H9 (cell line): ENCODE data around the gene TERT. TPM values are rescaled to one million over a fixed set of nuclear protein-coding genes. Genes with fewer than 3 reads are reported as not detected.

ENCODE experiments used
- DNase-seq: peaks from one replicate; pipeline ENCODE4 v3.0.0-alpha.2; 2017
- H2AFZ ChIP-seq: one replicate; pipeline ENCODE4 v1.6.1; 2013; ENCODE audit warnings: mild to moderate bottlenecking, low read length, control low read depth, moderate library complexity
- H2AK5ac ChIP-seq: 2 replicates; pipeline ENCODE4 v1.6.1; 2013; ENCODE audit warnings: low read length, control low read depth, mixed read lengths; ENCODE audit not compliant: insufficient read length
- H2BK120ac ChIP-seq: one replicate; pipeline ENCODE4 v1.6.1; 2013; ENCODE audit warnings: low read depth, mild to moderate bottlenecking, low read length, control low read depth, inconsistent platforms; ENCODE audit not compliant: poor library complexity, severe bottlenecking
- H2BK12ac ChIP-seq: 2 replicates; pipeline ENCODE4 v1.6.1; 2013; ENCODE audit warnings: low read length, control low read depth, mixed read lengths, low read depth; ENCODE audit not compliant: insufficient read length
- H2BK15ac ChIP-seq: 2 replicates; pipeline ENCODE4 v1.6.1; 2013; ENCODE audit warnings: low read depth, low read length, control low read depth
- H2BK20ac ChIP-seq: one replicate; pipeline ENCODE4 v1.6.1; 2013; ENCODE audit warnings: low read depth, mild to moderate bottlenecking, low read length, control low read depth, inconsistent platforms; ENCODE audit not compliant: poor library complexity, severe bottlenecking
- H2BK5ac ChIP-seq: 2 replicates; pipeline ENCODE4 v1.6.1; 2013; ENCODE audit warnings: low read length, control low read depth, mixed read lengths; ENCODE audit not compliant: insufficient read length
- H3K14ac ChIP-seq: 2 replicates; pipeline ENCODE4 v1.6.1; 2013; ENCODE audit warnings: low read length, control low read depth; ENCODE audit not compliant: insufficient read depth
- H3K18ac ChIP-seq: 2 replicates; pipeline ENCODE4 v1.6.1; 2013; ENCODE audit warnings: low read depth, mild to moderate bottlenecking, mixed read lengths, low read length, control low read depth; ENCODE audit not compliant: insufficient read length
- H3K23ac ChIP-seq: 2 replicates; pipeline ENCODE4 v1.6.1; 2013; ENCODE audit warnings: low read length, control low read depth, mixed read lengths, low read depth; ENCODE audit not compliant: insufficient read length
- H3K23me2 ChIP-seq: 2 replicates; pipeline ENCODE4 v1.6.1; 2013; ENCODE audit warnings: low read depth, mild to moderate bottlenecking, mixed read lengths, low read length, control low read depth; ENCODE audit not compliant: insufficient read length, poor library complexity, severe bottlenecking
- H3K27ac ChIP-seq: 2 replicates; pipeline ENCODE4 v1.5.1; 2013; ENCODE audit warnings: low read length, control low read depth, mixed read lengths, low read depth; ENCODE audit not compliant: insufficient read length
- H3K27me3 ChIP-seq: 2 replicates; pipeline ENCODE4 v1.6.1; 2013; ENCODE audit warnings: low read length, control low read depth, inconsistent platforms; ENCODE audit not compliant: insufficient read depth
- H3K4ac ChIP-seq: 2 replicates; pipeline ENCODE4 v1.6.1; 2013; ENCODE audit warnings: low read depth, mild to moderate bottlenecking, control low read depth, inconsistent platforms, low read length, moderate library complexity
- H3K4me1 ChIP-seq: 2 replicates; pipeline ENCODE4 v1.6.1; 2013; ENCODE audit warnings: low read length, control low read depth, inconsistent platforms; ENCODE audit not compliant: insufficient read depth
- H3K4me2 ChIP-seq: 2 replicates; pipeline ENCODE4 v1.6.1; 2013; ENCODE audit warnings: low read length, control low read depth, mixed read lengths; ENCODE audit not compliant: insufficient read length, insufficient read depth
- H3K56ac ChIP-seq: 2 replicates; pipeline ENCODE4 v1.6.1; 2013; ENCODE audit warnings: low read depth, mild to moderate bottlenecking, mixed read lengths, low read length, control low read depth; ENCODE audit not compliant: insufficient read length
- H3K79me1 ChIP-seq: 2 replicates; pipeline ENCODE4 v1.6.1; 2013; ENCODE audit warnings: low read depth, mild to moderate bottlenecking, moderate library complexity, low read length, control low read depth, inconsistent platforms; ENCODE audit not compliant: insufficient read depth, poor library complexity, severe bottlenecking
- H3K79me2 ChIP-seq: 2 replicates; pipeline ENCODE4 v1.6.1; 2013; ENCODE audit warnings: low read length, control low read depth, inconsistent platforms; ENCODE audit not compliant: insufficient read depth
- H3K9ac ChIP-seq: 2 replicates; pipeline ENCODE4 v1.6.1; 2013; ENCODE audit warnings: low read length, control low read depth, mixed read lengths; ENCODE audit not compliant: insufficient read length; ENCODE audit errors: extremely low read depth
- H3K9me3 ChIP-seq: one replicate; pipeline ENCODE4 v1.6.1; 2013; ENCODE audit warnings: low read depth, low read length, inconsistent platforms; ENCODE audit not compliant: control insufficient read depth
- H3T11ph ChIP-seq: one replicate; pipeline ENCODE4 v1.6.1; 2013; ENCODE audit warnings: mild to moderate bottlenecking, low read length, control low read depth, inconsistent platforms
- H4K20me1 ChIP-seq: one replicate; pipeline ENCODE4 v1.6.1; 2013; ENCODE audit not compliant: control insufficient read depth, insufficient read length, insufficient read depth
- H4K5ac ChIP-seq: 2 replicates; pipeline ENCODE4 v1.6.1; 2013; ENCODE audit warnings: low read depth, mild to moderate bottlenecking, mixed read lengths, low read length, control low read depth; ENCODE audit not compliant: insufficient read length
- H4K8ac ChIP-seq: replicated peaks from 2 replicates; pipeline ENCODE4 v1.6.1; 2013; ENCODE audit warnings: low read length, control low read depth, mixed read lengths, low read depth; ENCODE audit not compliant: insufficient read length
- H4K91ac ChIP-seq: 2 replicates; pipeline ENCODE4 v1.6.1; 2013; ENCODE audit warnings: low read depth, mild to moderate bottlenecking, moderate library complexity, mixed read lengths, low read length, control low read depth; ENCODE audit not compliant: insufficient read length
- H3K27ac Mint-ChIP-seq, 3 experiments: 2 replicates in 2 of 3; 3 replicates in 1 of 3; pipeline ENCODE4 v1.8.0; 2020 to 2021; ENCODE audit warnings: mixed read lengths in 3 of 3, mild to moderate bottlenecking in 1 of 3, moderate library complexity in 1 of 3
- H3K27me3 Mint-ChIP-seq: 2 replicates; pipeline ENCODE4 v1.8.0; 2021; ENCODE audit warnings: low read depth, mild to moderate bottlenecking, moderate library complexity, mixed read lengths
- H3K36me3 Mint-ChIP-seq, 3 experiments: 2 replicates in 2 of 3; 3 replicates in 1 of 3; pipeline ENCODE4 v1.8.0; 2020 to 2021; ENCODE audit warnings: low read depth in 3 of 3, mixed read lengths in 3 of 3; ENCODE audit not compliant: insufficient read depth in 1 of 3
- H3K4me1 Mint-ChIP-seq, 2 experiments: 2 replicates each; pipeline ENCODE4 v1.8.0; 2020; ENCODE audit warnings: mixed read lengths in 2 of 2
- H3K4me3 Mint-ChIP-seq, 2 experiments: 2 replicates in 1 of 2; 3 replicates in 1 of 2; pipeline ENCODE4 v1.8.0; 2020 to 2021; ENCODE audit warnings: mild to moderate bottlenecking in 2 of 2, mixed read lengths in 2 of 2, moderate library complexity in 1 of 2
- H3K9me3 Mint-ChIP-seq, 2 experiments: 2 replicates in 1 of 2; 3 replicates in 1 of 2; pipeline ENCODE4 v1.8.0; 2020; ENCODE audit warnings: mild to moderate bottlenecking in 2 of 2, mixed read lengths in 2 of 2, moderate library complexity in 1 of 2
- CTCF ChIP-seq: fragments of 200-600 bp; sonication (generic); conservative IDR thresholded peaks from 3 replicates; pipeline ENCODE4 v1.8.0; 2021; ENCODE audit warnings: antibody characterized with exemption, mild to moderate bottlenecking
- WGBS: extraction: QIAGEN DNeasy Blood & Tissue Kit; methylation state at CpG from one replicate; pipeline ENCODE4 v1.1.7; 2013; ENCODE audit warnings: missing lambda C conversion rate, low lambda C conversion rate, mixed read lengths; ENCODE audit not compliant: insufficient read length; ENCODE audit errors: extremely low coverage; 5-methylcytosine and 5-hydroxymethylcytosine counted together
- total RNA-seq: library from RNA; stranded (reverse); gene quantifications from 2 replicates; pipeline ENCODE4 v1.2.1, GENCODE V29; 2021

TERT gene
- total RNA-seq, 1 experiment from 2014 or later = 15.5 TPM

GRCh38 chr5:1215320-1216096 is 79.4 kb downstream of the TERT start:
- Histone ChIP-seq H4K20me1 (peaks cover 3% of the 10 kb centered on the region), H3K4ac (no peak overlapping the region), H2BK5ac (no peak overlapping the region), H3K56ac (no peak overlapping the region), H3K23me2 (no peaks in the 10 kb centered on the region), H4K5ac (no peak overlapping the region), H3K4me1 (no peaks in the 10 kb centered on the region), H3K27me3 (no peaks in the 10 kb centered on the region), H3K79me1 (no peaks in the 10 kb centered on the region), H3K23ac (no peak overlapping the region), H3K9me3 (no peaks in the 10 kb centered on the region), H3K79me2 (no peaks in the 10 kb centered on the region), H4K91ac (no peak overlapping the region), H3K4me2 (no peak overlapping the region), H3K14ac (no peak overlapping the region), H2BK120ac (no peak overlapping the region), H2BK12ac (no peak overlapping the region), H4K8ac (no peak overlapping the region), H2BK15ac (no peak overlapping the region), H3K18ac (no peak overlapping the region), H2AK5ac (no peak overlapping the region), H2AFZ (no peak overlapping the region), H3T11ph (no peak overlapping the region), H2BK20ac (no peak overlapping the region), H3K9ac (no peak overlapping the region), H3K27ac (no peak overlapping the region)
- no peak for TF ChIP-seq CTCF
- no CpG with 5 or more reads among the region's 23 CpGs for WGBS
- Mint-ChIP-seq H3K27ac (no peak overlapping the region; a peak in 1 of 7 replicates), H3K36me3 (no peaks in the 10 kb centered on the region), H3K27me3 (peaks cover 10% of the 10 kb centered on the region), H3K9me3 (peaks cover 0 to 6% of the 10 kb centered on the region in 2 experiments; a peak in 3 of 5 replicates), H3K4me1 (peaks cover 3 to 6% of the 10 kb centered on the region in 2 experiments; a peak in 2 of 4 replicates), H3K4me3 (no peak overlapping the region)
- DNase-seq = no peak
